ENCODE measurements around the gene ZCCHC14. TPM values are rescaled to one million over a fixed set of nuclear protein-coding genes. Genes with fewer than 3 reads are reported as not detected.

ZCCHC14 gene
- total RNA-seq, 2 donors from 2014 or later, result 10.6 to 18.0 TPM

- Histone ChIP-seq H3K9me3 (no peaks in the 10 kb centered on the region), H3K27ac (peak overlapping the region; percentile 7 to 53), H3K4me1 (peaks cover 0 to 71% of the 10 kb centered on the region in 2 donors), H3K4me3 (no peak overlapping the region), H3K27me3 (no peaks in the 10 kb centered on the region), H3K36me3 (peaks cover 28% of the 10 kb centered on the region)
- TF ChIP-seq CTCF (IDR thresholded peaks at IDR 0.05), result peak in 1 of 2 donors; percentile 49
- peak; percentile 76 for DNase-seq (ENCODE audit: low spot score)
Measured at GRCh38 chr16:87461466-87461991, 31.3 kb downstream of the ZCCHC14 start.

- Histone ChIP-seq H3K36me3 (peaks cover 29% of the 10 kb centered on the region), H3K4me3 (no peak overlapping the region), H3K9me3 (no peaks in the 10 kb centered on the region), H3K27ac (peak overlapping the region in 1 of 2 donors; percentile 53), H3K27me3 (no peaks in the 10 kb centered on the region), H3K4me1 (peaks cover 0 to 65% of the 10 kb centered on the region in 2 donors)
- no peak for DNase-seq (ENCODE audit: low spot score)
- no peak for TF ChIP-seq CTCF (IDR thresholded peaks at IDR 0.05)
Measured at GRCh38 chr16:87460936-87461335, 31.9 kb downstream of the ZCCHC14 start.

- Histone ChIP-seq H3K9me3 (no peaks in the 10 kb centered on the region), H3K4me3 (no peak overlapping the region), H3K27ac (no peak overlapping the region), H3K36me3 (peaks cover 29% of the 10 kb centered on the region), H3K4me1 (peaks cover 0 to 54% of the 10 kb centered on the region in 2 donors), H3K27me3 (no peaks in the 10 kb centered on the region)
- no peak for TF ChIP-seq CTCF (IDR thresholded peaks at IDR 0.05)
- DNase-seq (ENCODE audit: low spot score), result no peak
Measured at GRCh38 chr16:87459833-87460232, 33.0 kb downstream of the ZCCHC14 start.

- Histone ChIP-seq H3K27me3 (no peaks in the 10 kb centered on the region), H3K9me3 (no peaks in the 10 kb centered on the region), H3K27ac (no peak overlapping the region), H3K4me1 (peaks cover 0 to 46% of the 10 kb centered on the region in 2 donors), H3K36me3 (peaks cover 29% of the 10 kb centered on the region), H3K4me3 (no peak overlapping the region)
- TF ChIP-seq CTCF (IDR thresholded peaks at IDR 0.05), result no peak
- no peak for DNase-seq (ENCODE audit: low spot score)
Measured at GRCh38 chr16:87459027-87459426, 33.8 kb downstream of the ZCCHC14 start.

GRCh38 chr16:87458424-87458915 lies 34.4 kb downstream of the ZCCHC14 start:
- no peaks in the 10 kb centered on the region for H3K27me3 ChIP-seq
- H3K9me3 ChIP-seq, result no peaks in the 10 kb centered on the region
- no peak for DNase-seq (ENCODE audit: low spot score)
- H3K4me1 ChIP-seq, result peaks cover 0 to 41% of the 10 kb centered on the region in 2 donors
- no peak for TF ChIP-seq CTCF (IDR thresholded peaks at IDR 0.05)
- no peak overlapping the region for H3K4me3 ChIP-seq
- peaks cover 29% of the 10 kb centered on the region for H3K36me3 ChIP-seq
- no peak overlapping the region for H3K27ac ChIP-seq
